Measurements from ENCODE around the gene TTLL9.
"Not testable (repeated sequence)": the region's sequence is repeated elsewhere in the genome, so short reads cannot be mapped to it uniquely, and the experiment has no call there.

Gene TTLL9

DNA sequence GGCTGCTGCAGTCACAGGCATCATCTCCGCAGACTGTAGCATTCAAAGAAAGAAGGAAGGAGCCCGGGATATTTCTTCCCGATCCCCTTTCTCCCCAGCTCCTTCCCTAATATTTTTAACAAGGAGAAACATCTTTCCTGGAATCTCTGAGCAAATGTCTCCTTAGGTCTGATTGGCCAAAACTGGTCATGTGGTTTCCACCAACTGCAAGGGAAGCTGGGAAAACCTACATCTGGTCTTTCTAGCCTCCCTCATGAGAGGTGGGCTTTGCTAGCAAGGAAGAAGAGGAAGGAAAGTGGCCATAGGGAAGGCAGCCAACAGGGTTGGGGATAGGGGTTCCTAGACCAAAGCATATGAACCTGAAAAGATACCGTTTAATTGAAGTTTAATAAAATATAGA is 46.3 kb downstream of the TTLL9 start:
- Histone ChIP-seq H3K9ac (no peak overlapping the region), H3K27me3 (ENCODE audit: insufficient read depth, low read depth) (no peaks in the 10 kb centered on the region; the same call in 1 of the 2 replicates), H2AFZ (ENCODE audit: low read depth) (no peak overlapping the region), H4K20me1 (ENCODE audit: insufficient read depth) (no peaks in the 10 kb centered on the region), H3K27ac (no peak overlapping the region), H3K79me2 (ENCODE audit: insufficient read depth, low read depth) (no peaks in the 10 kb centered on the region), H3K4me3 (IDR thresholded peaks at IDR 0.05; ENCODE audit: insufficient read depth, low read depth, low read length) (no peak overlapping the region), H3K4me1 (ENCODE audit: low read depth, poor library complexity, severe bottlenecking) (no peaks in the 10 kb centered on the region), H3K36me3 (ENCODE audit: insufficient read depth) (no peaks in the 10 kb centered on the region), H3K4me2 (no peak overlapping the region)
- no peak for TF ChIP-seq CTCF (conservative IDR thresholded peaks at IDR 0.05; ENCODE audit: low read depth, low read length)

- not testable (repeated sequence) for H3K4me3 ChIP-seq (IDR thresholded peaks at IDR 0.05; ENCODE audit: insufficient read depth, low read depth, low read length); H3K4me2 ChIP-seq; H3K36me3 ChIP-seq (ENCODE audit: insufficient read depth); H2AFZ ChIP-seq (ENCODE audit: low read depth); H3K27ac ChIP-seq; H3K4me1 ChIP-seq (ENCODE audit: low read depth, poor library complexity, severe bottlenecking); H4K20me1 ChIP-seq (ENCODE audit: insufficient read depth); H3K27me3 ChIP-seq (ENCODE audit: insufficient read depth, low read depth); H3K9ac ChIP-seq; H3K79me2 ChIP-seq (ENCODE audit: insufficient read depth, low read depth)
These were observed 47.6 kb downstream of the TTLL9 start for GRCh38 chr20:31917962-31918412.

- H4K20me1 ChIP-seq (ENCODE audit: insufficient read depth): no peaks in the 10 kb centered on the region
- no peak overlapping the region for H3K9ac ChIP-seq
- no peak overlapping the region for H3K4me2 ChIP-seq
- no peaks in the 10 kb centered on the region; the same call in 1 of the 2 replicates for H3K27me3 ChIP-seq (ENCODE audit: insufficient read depth, low read depth)
- no peak overlapping the region for H3K4me3 ChIP-seq (IDR thresholded peaks at IDR 0.05; ENCODE audit: insufficient read depth, low read depth, low read length)
- no peaks in the 10 kb centered on the region for H3K79me2 ChIP-seq (ENCODE audit: insufficient read depth, low read depth)
- no peak for TF ChIP-seq CTCF (conservative IDR thresholded peaks at IDR 0.05; ENCODE audit: low read depth, low read length)
- H2AFZ ChIP-seq (ENCODE audit: low read depth): no peak overlapping the region
- no peak overlapping the region for H3K27ac ChIP-seq
- H3K36me3 ChIP-seq (ENCODE audit: insufficient read depth): no peaks in the 10 kb centered on the region
- H3K4me1 ChIP-seq (ENCODE audit: low read depth, poor library complexity, severe bottlenecking): no peaks in the 10 kb centered on the region
These were observed 48.2 kb downstream of the TTLL9 start for GRCh38 chr20:31918466-31919105.

GRCh38 chr20:31919410-31920155 is 49.1 kb downstream of the TTLL9 start:
- Histone ChIP-seq H3K4me3 (IDR thresholded peaks at IDR 0.05; ENCODE audit: insufficient read depth, low read depth, low read length) (no peak overlapping the region), H3K4me2 (no peak overlapping the region)

More at GRCh38 chr20:31919410-31920155, 49.1 kb downstream of the TTLL9 start:
- H3K9ac ChIP-seq: no peak overlapping the region
- TF ChIP-seq CTCF (conservative IDR thresholded peaks at IDR 0.05; ENCODE audit: low read depth, low read length): no peak
- no peaks in the 10 kb centered on the region for H4K20me1 ChIP-seq (ENCODE audit: insufficient read depth)
- H3K4me1 ChIP-seq (ENCODE audit: low read depth, poor library complexity, severe bottlenecking): no peaks in the 10 kb centered on the region
- no peaks in the 10 kb centered on the region; the same call in 1 of the 2 replicates for H3K27me3 ChIP-seq (ENCODE audit: insufficient read depth, low read depth)
- H3K79me2 ChIP-seq (ENCODE audit: insufficient read depth, low read depth): no peaks in the 10 kb centered on the region
- H3K27ac ChIP-seq: no peak overlapping the region
- H2AFZ ChIP-seq (ENCODE audit: low read depth): no peak overlapping the region
- no peaks in the 10 kb centered on the region for H3K36me3 ChIP-seq (ENCODE audit: insufficient read depth)

Measured in KMS-11 (cell line).